Ovary (tissue), 3 donors: ENCODE results near the gene GP1BB.

ENCODE experiments used
- POLR2A ChIP-seq: fragments of 450-650 bp; IDR thresholded peaks from one replicate; pipeline ENCODE4 v1.6.1; 2017; ENCODE audit warnings: antibody characterized with exemption, mild to moderate bottlenecking, moderate library complexity
- TF ChIP-seq, protein P1 (sequence below), 3 donors: fragments of 450-650 bp in 2 of 3; fragments of 200-600 bp in 1 of 3; IDR thresholded peaks; one replicate each; pipeline versions ENCODE4 v1.5.1 to v1.8.0; 2016 to 2022; ENCODE audit warnings: antibody characterized with exemption in 3 of 3, mild to moderate bottlenecking in 1 of 3
- donor health status: DM: no; HTN: no; CAD: no.

GRCh38 chr22:19687561-19688300 lies 35.6 kb upstream of the GP1BB start:
- TF ChIP-seq, protein P1, sequence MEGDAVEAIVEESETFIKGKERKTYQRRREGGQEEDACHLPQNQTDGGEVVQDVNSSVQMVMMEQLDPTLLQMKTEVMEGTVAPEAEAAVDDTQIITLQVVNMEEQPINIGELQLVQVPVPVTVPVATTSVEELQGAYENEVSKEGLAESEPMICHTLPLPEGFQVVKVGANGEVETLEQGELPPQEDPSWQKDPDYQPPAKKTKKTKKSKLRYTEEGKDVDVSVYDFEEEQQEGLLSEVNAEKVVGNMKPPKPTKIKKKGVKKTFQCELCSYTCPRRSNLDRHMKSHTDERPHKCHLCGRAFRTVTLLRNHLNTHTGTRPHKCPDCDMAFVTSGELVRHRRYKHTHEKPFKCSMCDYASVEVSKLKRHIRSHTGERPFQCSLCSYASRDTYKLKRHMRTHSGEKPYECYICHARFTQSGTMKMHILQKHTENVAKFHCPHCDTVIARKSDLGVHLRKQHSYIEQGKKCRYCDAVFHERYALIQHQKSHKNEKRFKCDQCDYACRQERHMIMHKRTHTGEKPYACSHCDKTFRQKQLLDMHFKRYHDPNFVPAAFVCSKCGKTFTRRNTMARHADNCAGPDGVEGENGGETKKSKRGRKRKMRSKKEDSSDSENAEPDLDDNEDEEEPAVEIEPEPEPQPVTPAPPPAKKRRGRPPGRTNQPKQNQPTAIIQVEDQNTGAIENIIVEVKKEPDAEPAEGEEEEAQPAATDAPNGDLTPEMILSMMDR (IDR thresholded peaks at IDR 0.05) = no peak
- TF ChIP-seq POLR2A = no peak
